Activated CD4-positive, alpha-beta T cell treated with anti-CD3 and anti-CD28 coated beads, Interleukin-2, amount 50 U/mL, for 1 hour (primary cell): ENCODE results near the gene RBM25.

Experiments
- DNase-seq: peaks from one replicate; pipeline ENCODE4 v3.0.0-alpha.2; 2020

RBM25 gene

DNA sequence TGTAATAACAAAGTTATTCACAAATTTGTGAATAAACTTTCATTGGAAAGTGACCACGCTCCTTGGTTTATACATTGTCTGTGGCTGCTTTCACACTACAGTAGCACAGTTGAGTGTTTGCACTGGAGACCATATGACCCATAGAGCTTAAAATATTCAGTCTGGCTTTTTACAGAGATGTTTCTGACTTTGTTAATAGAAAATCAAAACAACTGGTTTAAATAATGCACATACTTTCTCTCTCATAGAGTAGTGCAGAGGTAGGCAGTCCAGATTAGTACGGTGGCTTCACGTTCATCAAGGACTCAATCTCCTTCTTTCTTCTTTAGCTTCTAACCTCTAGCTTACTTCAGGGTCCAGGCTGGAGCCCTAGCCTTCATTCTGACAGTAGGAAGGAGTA lies 114.2 kb downstream of the RBM25 start:
- no peak for DNase-seq

- DNase-seq: no peak
Observed at GRCh38 chr14:73173092-73173735, 114.9 kb downstream of the RBM25 start.
